Measurements from ENCODE around the gene NPLOC4. TPM values are rescaled to one million over a fixed set of nuclear protein-coding genes. Genes with fewer than 3 reads are reported as not detected.
A peak's percentile ranks its signal among the peaks of the same experiment; 100 is the strongest.

Gene NPLOC4
- total and polyA plus RNA-seq, 2 of the 13 experiments (the other 11 are each of a cell fraction or from before 2014, with no cell fraction given) = 57.0 to 97.0 TPM

DNA sequence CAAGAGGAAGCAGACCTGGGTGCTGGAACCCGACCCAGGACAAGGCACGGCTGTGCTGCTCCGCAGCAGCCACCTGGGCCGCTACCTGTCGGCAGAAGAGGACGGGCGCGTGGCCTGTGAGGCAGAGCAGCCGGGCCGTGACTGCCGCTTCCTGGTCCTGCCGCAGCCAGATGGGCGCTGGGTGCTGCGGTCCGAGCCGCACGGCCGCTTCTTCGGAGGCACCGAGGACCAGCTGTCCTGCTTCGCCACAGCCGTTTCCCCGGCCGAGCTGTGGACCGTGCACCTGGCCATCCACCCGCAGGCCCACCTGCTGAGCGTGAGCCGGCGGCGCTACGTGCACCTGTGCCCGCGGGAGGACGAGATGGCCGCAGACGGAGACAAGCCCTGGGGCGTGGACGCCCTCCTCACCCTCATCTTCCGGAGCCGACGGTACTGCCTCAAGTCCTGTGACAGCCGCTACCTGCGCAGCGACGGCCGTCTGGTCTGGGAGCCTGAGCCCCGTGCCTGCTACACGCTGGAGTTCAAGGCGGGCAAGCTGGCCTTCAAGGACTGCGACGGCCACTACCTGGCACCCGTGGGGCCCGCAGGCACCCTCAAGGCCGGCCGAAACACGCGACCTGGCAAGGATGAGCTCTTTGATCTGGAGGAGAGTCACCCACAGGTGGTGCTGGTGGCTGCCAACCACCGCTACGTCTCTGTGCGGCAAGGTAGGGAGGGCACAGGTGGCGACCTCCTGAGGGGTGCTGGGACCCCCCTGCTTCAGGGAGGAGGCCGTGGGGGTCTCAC is 108.1 kb downstream of the NPLOC4 start (continued):
- TF ChIP-seq, protein P1, sequence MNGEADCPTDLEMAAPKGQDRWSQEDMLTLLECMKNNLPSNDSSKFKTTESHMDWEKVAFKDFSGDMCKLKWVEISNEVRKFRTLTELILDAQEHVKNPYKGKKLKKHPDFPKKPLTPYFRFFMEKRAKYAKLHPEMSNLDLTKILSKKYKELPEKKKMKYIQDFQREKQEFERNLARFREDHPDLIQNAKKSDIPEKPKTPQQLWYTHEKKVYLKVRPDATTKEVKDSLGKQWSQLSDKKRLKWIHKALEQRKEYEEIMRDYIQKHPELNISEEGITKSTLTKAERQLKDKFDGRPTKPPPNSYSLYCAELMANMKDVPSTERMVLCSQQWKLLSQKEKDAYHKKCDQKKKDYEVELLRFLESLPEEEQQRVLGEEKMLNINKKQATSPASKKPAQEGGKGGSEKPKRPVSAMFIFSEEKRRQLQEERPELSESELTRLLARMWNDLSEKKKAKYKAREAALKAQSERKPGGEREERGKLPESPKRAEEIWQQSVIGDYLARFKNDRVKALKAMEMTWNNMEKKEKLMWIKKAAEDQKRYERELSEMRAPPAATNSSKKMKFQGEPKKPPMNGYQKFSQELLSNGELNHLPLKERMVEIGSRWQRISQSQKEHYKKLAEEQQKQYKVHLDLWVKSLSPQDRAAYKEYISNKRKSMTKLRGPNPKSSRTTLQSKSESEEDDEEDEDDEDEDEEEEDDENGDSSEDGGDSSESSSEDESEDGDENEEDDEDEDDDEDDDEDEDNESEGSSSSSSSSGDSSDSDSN (CRISPR knock-in tag; IDR thresholded peaks at IDR 0.05) = peak; percentile 76
- 0 out of 2 replicates have a peak, but pooled peaks have one; percentile 49 for TF ChIP-seq ZNF589 (CRISPR knock-in tag; conservative IDR thresholded peaks at IDR 0.05)
- TF ChIP-seq ZMYM2 (CRISPR knock-in tag; IDR thresholded peaks at IDR 0.05) = 0 out of 2 replicates have a peak, but pooled peaks have one; percentile 33
- TF ChIP-seq TBX2 (CRISPR knock-in tag; IDR thresholded peaks at IDR 0.05; ENCODE audit: borderline replicate concordance) = peak; percentile 48; the same call in 1 of the 2 replicates
- 0 out of 2 replicates have a peak, but pooled peaks have one; percentile 30 for TF ChIP-seq ZNF605 (CRISPR knock-in tag; IDR thresholded peaks at IDR 0.05)
- peak; percentile 97 for TF ChIP-seq HNRNPLL (IDR thresholded peaks at IDR 0.05; ENCODE audit: low read depth, low read length, poor library complexity, severe bottlenecking)
- TF ChIP-seq, protein P2, sequence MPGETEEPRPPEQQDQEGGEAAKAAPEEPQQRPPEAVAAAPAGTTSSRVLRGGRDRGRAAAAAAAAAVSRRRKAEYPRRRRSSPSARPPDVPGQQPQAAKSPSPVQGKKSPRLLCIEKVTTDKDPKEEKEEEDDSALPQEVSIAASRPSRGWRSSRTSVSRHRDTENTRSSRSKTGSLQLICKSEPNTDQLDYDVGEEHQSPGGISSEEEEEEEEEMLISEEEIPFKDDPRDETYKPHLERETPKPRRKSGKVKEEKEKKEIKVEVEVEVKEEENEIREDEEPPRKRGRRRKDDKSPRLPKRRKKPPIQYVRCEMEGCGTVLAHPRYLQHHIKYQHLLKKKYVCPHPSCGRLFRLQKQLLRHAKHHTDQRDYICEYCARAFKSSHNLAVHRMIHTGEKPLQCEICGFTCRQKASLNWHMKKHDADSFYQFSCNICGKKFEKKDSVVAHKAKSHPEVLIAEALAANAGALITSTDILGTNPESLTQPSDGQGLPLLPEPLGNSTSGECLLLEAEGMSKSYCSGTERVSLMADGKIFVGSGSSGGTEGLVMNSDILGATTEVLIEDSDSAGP (CRISPR knock-in tag; IDR thresholded peaks at IDR 0.05; ENCODE audit: borderline replicate concordance) = peak; percentile 52; the same call in 1 of the 2 replicates
- no peak for TF ChIP-seq SYNCRIP (IDR thresholded peaks at IDR 0.05; ENCODE audit: insufficient read depth, low read depth, low read length)
- peak; percentile 65; the same call in 1 of the 2 replicates for TF ChIP-seq ZNF672 (CRISPR knock-in tag; IDR thresholded peaks at IDR 0.05)
- TF ChIP-seq AGO2 (optimal IDR thresholded peaks at IDR 0.05; ENCODE audit: low read depth, low read length) = peak; percentile 41
- 0 out of 2 replicates have a peak, but pooled peaks have one; percentile 16 for TF ChIP-seq ZNF563 (CRISPR knock-in tag; IDR thresholded peaks at IDR 0.05)
- no peak for TF ChIP-seq TBX3 (IDR thresholded peaks at IDR 0.05; ENCODE audit: borderline replicate concordance)
- TF ChIP-seq, protein P3, sequence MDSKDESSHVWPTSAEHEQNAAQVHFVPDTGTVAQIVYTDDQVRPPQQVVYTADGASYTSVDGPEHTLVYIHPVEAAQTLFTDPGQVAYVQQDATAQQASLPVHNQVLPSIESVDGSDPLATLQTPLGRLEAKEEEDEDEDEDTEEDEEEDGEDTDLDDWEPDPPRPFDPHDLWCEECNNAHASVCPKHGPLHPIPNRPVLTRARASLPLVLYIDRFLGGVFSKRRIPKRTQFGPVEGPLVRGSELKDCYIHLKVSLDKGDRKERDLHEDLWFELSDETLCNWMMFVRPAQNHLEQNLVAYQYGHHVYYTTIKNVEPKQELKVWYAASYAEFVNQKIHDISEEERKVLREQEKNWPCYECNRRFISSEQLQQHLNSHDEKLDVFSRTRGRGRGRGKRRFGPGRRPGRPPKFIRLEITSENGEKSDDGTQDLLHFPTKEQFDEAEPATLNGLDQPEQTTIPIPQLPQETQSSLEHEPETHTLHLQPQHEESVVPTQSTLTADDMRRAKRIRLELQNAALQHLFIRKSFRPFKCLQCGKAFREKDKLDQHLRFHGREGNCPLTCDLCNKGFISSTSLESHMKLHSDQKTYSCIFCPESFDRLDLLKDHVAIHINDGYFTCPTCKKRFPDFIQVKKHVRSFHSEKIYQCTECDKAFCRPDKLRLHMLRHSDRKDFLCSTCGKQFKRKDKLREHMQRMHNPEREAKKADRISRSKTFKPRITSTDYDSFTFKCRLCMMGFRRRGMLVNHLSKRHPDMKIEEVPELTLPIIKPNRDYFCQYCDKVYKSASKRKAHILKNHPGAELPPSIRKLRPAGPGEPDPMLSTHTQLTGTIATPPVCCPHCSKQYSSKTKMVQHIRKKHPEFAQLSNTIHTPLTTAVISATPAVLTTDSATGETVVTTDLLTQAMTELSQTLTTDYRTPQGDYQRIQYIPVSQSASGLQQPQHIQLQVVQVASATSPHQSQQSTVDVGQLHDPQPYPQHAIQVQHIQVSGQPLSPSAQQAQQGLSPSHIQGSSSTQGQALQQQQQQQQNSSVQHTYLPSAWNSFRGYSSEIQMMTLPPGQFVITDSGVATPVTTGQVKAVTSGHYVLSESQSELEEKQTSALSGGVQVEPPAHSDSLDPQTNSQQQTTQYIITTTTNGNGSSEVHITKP (CRISPR knock-in tag; IDR thresholded peaks at IDR 0.05; ENCODE audit: low read depth) = no peak
- TF ChIP-seq, protein P4, sequence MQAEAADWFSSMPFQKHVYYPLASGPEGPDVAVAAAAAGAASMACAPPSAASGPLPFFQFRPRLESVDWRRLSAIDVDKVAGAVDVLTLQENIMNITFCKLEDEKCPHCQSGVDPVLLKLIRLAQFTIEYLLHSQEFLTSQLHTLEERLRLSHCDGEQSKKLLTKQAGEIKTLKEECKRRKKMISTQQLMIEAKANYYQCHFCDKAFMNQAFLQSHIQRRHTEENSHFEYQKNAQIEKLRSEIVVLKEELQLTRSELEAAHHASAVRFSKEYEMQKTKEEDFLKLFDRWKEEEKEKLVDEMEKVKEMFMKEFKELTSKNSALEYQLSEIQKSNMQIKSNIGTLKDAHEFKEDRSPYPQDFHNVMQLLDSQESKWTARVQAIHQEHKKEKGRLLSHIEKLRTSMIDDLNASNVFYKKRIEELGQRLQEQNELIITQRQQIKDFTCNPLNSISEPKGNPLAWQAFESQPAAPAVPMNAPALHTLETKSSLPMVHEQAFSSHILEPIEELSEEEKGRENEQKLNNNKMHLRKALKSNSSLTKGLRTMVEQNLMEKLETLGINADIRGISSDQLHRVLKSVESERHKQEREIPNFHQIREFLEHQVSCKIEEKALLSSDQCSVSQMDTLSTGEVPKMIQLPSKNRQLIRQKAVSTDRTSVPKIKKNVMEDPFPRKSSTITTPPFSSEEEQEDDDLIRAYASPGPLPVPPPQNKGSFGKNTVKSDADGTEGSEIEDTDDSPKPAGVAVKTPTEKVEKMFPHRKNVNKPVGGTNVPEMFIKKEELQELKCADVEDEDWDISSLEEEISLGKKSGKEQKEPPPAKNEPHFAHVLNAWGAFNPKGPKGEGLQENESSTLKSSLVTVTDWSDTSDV (CRISPR knock-in tag; IDR thresholded peaks at IDR 0.05) = peak; percentile 39; the same call in 1 of the 2 replicates
- peak; percentile 84 for TF ChIP-seq ZNF768 (CRISPR knock-in tag; IDR thresholded peaks at IDR 0.05)
- TF ChIP-seq ZNF383 (CRISPR knock-in tag; IDR thresholded peaks at IDR 0.05; ENCODE audit: borderline replicate concordance) = no peak
- no peak for TF ChIP-seq REPIN1 (CRISPR knock-in tag; IDR thresholded peaks at IDR 0.05; ENCODE audit: borderline replicate concordance, low read depth)

All from HepG2 (cell line).